WTC11 (cell line): Measurements from ENCODE around the gene LIMCH1. TPM values are rescaled to one million over a fixed set of nuclear protein-coding genes. Genes with fewer than 3 reads are reported as not detected.

ENCODE experiments used
- ATAC-seq: fragments of 200-7000 bp; cut with Tn5 transposase; 2 replicates; pipeline ENCODE4 v1.10.0; 2021; ENCODE audit warnings: mild to moderate bottlenecking, moderate library complexity
- CTCF ChIA-PET: fragments of 300-600 bp; sonication (Branson Sonifier 250); formaldehyde crosslinking; loops from one replicate; lab custom pipeline; 2021; ENCODE audit warnings: antibody characterized with exemption; lab: Charles Lee
- POLR2A ChIA-PET: fragments of 350-600 bp; sonication (Branson Sonifier 250); formaldehyde crosslinking; loops from one replicate; lab custom pipeline; 2021; ENCODE audit warnings: antibody characterized with exemption; lab: Charles Lee
- DNase-seq: peaks from one replicate; pipeline ENCODE4 v3.0.0; 2021; ENCODE audit warnings: low spot score
- H3K27ac Mint-ChIP-seq: 2 replicates; pipeline ENCODE4 v1.8.0; 2021; ENCODE audit warnings: mixed read lengths
- H3K27me3 Mint-ChIP-seq: 2 replicates; pipeline ENCODE4 v1.8.0; 2021; ENCODE audit warnings: low read depth, mild to moderate bottlenecking, moderate library complexity, mixed read lengths
- H3K36me3 Mint-ChIP-seq: 2 replicates; pipeline ENCODE4 v1.8.0; 2021; ENCODE audit warnings: mixed read lengths
- H3K4me1 Mint-ChIP-seq: 2 replicates; pipeline ENCODE4 v1.8.0; 2022; ENCODE audit warnings: mixed read lengths
- H3K4me3 Mint-ChIP-seq: 2 replicates; pipeline ENCODE4 v1.8.0; 2021; ENCODE audit warnings: mild to moderate bottlenecking, moderate library complexity, mixed read lengths
- H3K9me3 Mint-ChIP-seq: 2 replicates; pipeline ENCODE4 v1.8.0; 2021; ENCODE audit warnings: mixed read lengths
- ATF1 ChIP-seq: sonication (generic); formaldehyde crosslinking; IDR thresholded peaks from 2 replicates; pipeline ENCODE4 v1.8.1; 2023; ENCODE audit warnings: mild to moderate bottlenecking, moderate library complexity, missing genetic modification reagents
- CREM ChIP-seq: sonication (generic); formaldehyde crosslinking; IDR thresholded peaks from 2 replicates; pipeline ENCODE4 v1.8.1; 2022; ENCODE audit warnings: mild to moderate bottlenecking, missing genetic modification reagents, moderate library complexity
- EMX1 ChIP-seq: fragments of 250-450 bp; sonication (Bioruptor Pico); IDR thresholded peaks from 2 replicates; pipeline ENCODE4 v1.8.0; 2021; ENCODE audit warnings: mild to moderate bottlenecking
- ETV6 ChIP-seq: sonication (generic); formaldehyde crosslinking; IDR thresholded peaks from 2 replicates; pipeline ENCODE4 v1.8.1; 2022; ENCODE audit warnings: mild to moderate bottlenecking, missing genetic modification reagents
- NR2C2 ChIP-seq: sonication (generic); formaldehyde crosslinking; IDR thresholded peaks from 2 replicates; pipeline ENCODE4 v1.8.0; 2022; ENCODE audit warnings: mild to moderate bottlenecking, missing genetic modification reagents
- NR3C1 ChIP-seq: sonication (generic); formaldehyde crosslinking; conservative IDR thresholded peaks from 2 replicates; pipeline ENCODE4 v1.8.1; 2023; ENCODE audit warnings: low read depth, mild to moderate bottlenecking, missing genetic modification reagents
- OVOL2 ChIP-seq: fragments of 250-450 bp; sonication (Bioruptor Pico); IDR thresholded peaks from 2 replicates; pipeline ENCODE4 v1.9.0; 2021; ENCODE audit warnings: mild to moderate bottlenecking, borderline replicate concordance
- SMAD3 ChIP-seq: sonication (generic); formaldehyde crosslinking; IDR thresholded peaks from 2 replicates; pipeline ENCODE4 v1.8.0; 2022; ENCODE audit warnings: missing genetic modification reagents, mild to moderate bottlenecking, borderline replicate concordance
- TEAD1 ChIP-seq: sonication (generic); formaldehyde crosslinking; IDR thresholded peaks from 2 replicates; pipeline ENCODE4 v1.8.0; 2022; ENCODE audit warnings: mild to moderate bottlenecking, missing genetic modification reagents
- total RNA-seq: library from RNA; stranded (reverse); gene quantifications from 3 replicates; pipeline ENCODE4 v1.2.3, GENCODE V29; 2021
- TF ChIP-seq, protein P1 (sequence below): fragments of 250-450 bp; sonication (Bioruptor Pico); IDR thresholded peaks from 2 replicates; pipeline ENCODE4 v1.9.0; 2021; ENCODE audit warnings: mild to moderate bottlenecking, borderline replicate concordance
- TF ChIP-seq, protein P2 (sequence below): sonication (generic); formaldehyde crosslinking; IDR thresholded peaks from 2 replicates; pipeline ENCODE4 v1.8.1; 2023; ENCODE audit warnings: mild to moderate bottlenecking, missing genetic modification reagents
- TF ChIP-seq, protein P3 (sequence below): sonication (generic); formaldehyde crosslinking; conservative IDR thresholded peaks from 2 replicates; pipeline ENCODE4 v1.8.1; 2022; ENCODE audit warnings: mild to moderate bottlenecking, missing genetic modification reagents
- TF ChIP-seq, protein P4 (sequence below): fragments of 250-450 bp; sonication (Bioruptor Pico); IDR thresholded peaks from 2 replicates; pipeline ENCODE4 v1.9.0; 2021; ENCODE audit warnings: mild to moderate bottlenecking
- TF ChIP-seq, protein P5 (sequence below): sonication (generic); formaldehyde crosslinking; IDR thresholded peaks from 2 replicates; pipeline ENCODE4 v1.8.0; 2022; ENCODE audit warnings: mild to moderate bottlenecking, missing genetic modification reagents
- TF ChIP-seq, protein P6 (sequence below): sonication (generic); formaldehyde crosslinking; conservative IDR thresholded peaks from 2 replicates; pipeline ENCODE4 v1.8.1; 2023; ENCODE audit warnings: mild to moderate bottlenecking, low read depth, missing genetic modification reagents, moderate library complexity

LIMCH1 gene
- total RNA-seq, 1 experiment from 2014 or later, result 0.92 TPM

DNA sequence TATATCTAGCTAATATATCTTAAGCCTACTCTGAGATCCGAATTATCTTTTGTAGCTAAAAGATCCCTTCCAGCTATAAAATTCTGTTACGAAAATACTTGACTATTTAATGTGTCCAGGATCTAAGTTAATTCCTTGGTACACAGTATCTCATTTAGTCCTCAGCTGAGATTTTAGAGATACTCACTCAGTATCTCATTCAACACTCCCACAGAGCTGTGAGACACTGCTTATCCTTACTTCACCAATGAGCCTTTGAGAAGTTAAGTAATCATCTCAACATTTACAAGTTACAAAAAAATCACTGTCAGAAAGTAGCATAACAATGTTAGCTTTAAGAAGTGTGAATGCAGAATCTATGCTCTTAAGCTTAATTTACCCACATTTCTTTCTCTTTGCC is 76.6 kb downstream of the LIMCH1 start (continued):
- TF ChIP-seq, protein P1, sequence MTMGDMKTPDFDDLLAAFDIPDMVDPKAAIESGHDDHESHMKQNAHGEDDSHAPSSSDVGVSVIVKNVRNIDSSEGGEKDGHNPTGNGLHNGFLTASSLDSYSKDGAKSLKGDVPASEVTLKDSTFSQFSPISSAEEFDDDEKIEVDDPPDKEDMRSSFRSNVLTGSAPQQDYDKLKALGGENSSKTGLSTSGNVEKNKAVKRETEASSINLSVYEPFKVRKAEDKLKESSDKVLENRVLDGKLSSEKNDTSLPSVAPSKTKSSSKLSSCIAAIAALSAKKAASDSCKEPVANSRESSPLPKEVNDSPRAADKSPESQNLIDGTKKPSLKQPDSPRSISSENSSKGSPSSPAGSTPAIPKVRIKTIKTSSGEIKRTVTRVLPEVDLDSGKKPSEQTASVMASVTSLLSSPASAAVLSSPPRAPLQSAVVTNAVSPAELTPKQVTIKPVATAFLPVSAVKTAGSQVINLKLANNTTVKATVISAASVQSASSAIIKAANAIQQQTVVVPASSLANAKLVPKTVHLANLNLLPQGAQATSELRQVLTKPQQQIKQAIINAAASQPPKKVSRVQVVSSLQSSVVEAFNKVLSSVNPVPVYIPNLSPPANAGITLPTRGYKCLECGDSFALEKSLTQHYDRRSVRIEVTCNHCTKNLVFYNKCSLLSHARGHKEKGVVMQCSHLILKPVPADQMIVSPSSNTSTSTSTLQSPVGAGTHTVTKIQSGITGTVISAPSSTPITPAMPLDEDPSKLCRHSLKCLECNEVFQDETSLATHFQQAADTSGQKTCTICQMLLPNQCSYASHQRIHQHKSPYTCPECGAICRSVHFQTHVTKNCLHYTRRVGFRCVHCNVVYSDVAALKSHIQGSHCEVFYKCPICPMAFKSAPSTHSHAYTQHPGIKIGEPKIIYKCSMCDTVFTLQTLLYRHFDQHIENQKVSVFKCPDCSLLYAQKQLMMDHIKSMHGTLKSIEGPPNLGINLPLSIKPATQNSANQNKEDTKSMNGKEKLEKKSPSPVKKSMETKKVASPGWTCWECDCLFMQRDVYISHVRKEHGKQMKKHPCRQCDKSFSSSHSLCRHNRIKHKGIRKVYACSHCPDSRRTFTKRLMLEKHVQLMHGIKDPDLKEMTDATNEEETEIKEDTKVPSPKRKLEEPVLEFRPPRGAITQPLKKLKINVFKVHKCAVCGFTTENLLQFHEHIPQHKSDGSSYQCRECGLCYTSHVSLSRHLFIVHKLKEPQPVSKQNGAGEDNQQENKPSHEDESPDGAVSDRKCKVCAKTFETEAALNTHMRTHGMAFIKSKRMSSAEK (CRISPR knock-in tag), result no peak

DNA sequence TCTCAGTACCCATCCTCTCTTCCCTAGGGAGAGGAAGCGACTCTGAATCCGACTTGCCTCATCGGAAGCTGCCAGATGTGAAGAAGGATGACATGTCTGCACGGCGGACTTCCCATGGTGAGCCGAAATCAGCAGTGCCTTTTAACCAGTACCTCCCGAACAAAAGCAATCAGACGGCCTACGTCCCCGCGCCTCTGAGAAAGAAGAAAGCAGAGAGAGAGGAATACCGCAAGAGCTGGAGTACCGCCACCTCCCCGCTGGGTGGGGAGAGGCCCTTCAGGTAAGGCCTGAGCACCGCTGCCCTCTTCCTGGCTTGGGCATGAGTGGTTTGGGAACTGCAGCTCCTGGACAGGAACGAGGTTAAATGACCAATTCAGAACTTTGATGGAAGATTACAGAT is 81.2 kb downstream of the LIMCH1 start:
- ATAC-seq, result peak; percentile 92
- Mint-ChIP-seq H3K4me3 (peak overlapping the region; percentile 20), H3K36me3 (no peaks in the 10 kb centered on the region), H3K4me1 (peaks cover 39% of the 10 kb centered on the region), H3K9me3 (no peaks in the 10 kb centered on the region)
- TF ChIP-seq, protein P2, sequence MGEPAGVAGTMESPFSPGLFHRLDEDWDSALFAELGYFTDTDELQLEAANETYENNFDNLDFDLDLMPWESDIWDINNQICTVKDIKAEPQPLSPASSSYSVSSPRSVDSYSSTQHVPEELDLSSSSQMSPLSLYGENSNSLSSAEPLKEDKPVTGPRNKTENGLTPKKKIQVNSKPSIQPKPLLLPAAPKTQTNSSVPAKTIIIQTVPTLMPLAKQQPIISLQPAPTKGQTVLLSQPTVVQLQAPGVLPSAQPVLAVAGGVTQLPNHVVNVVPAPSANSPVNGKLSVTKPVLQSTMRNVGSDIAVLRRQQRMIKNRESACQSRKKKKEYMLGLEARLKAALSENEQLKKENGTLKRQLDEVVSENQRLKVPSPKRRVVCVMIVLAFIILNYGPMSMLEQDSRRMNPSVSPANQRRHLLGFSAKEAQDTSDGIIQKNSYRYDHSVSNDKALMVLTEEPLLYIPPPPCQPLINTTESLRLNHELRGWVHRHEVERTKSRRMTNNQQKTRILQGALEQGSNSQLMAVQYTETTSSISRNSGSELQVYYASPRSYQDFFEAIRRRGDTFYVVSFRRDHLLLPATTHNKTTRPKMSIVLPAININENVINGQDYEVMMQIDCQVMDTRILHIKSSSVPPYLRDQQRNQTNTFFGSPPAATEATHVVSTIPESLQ (CRISPR knock-in tag), result no peak
- TF ChIP-seq OVOL2 (CRISPR knock-in tag), result no peak
- TF ChIP-seq, all 79 proteins: peak for 0
- H3K27ac Mint-ChIP-seq, result peak overlapping the region; percentile 73; the same call in 1 of the 2 replicates
- peak; percentile 59 for DNase-seq
- peaks cover 32% of the 10 kb centered on the region for H3K27me3 Mint-ChIP-seq
- CTCF ChIA-PET, result interaction anchor here (0.9 to 1.1 kb wide), 5 partner anchors 24 to 338 kb away, joined by 3 to 4 read pairs (median 3); no protein-coding TSS in a partner anchor
- POLR2A ChIA-PET, result interaction anchor here (1.0 kb wide), 1 partner anchor 16 kb away, joined by 3 read pairs; no protein-coding TSS in a partner anchor

DNA sequence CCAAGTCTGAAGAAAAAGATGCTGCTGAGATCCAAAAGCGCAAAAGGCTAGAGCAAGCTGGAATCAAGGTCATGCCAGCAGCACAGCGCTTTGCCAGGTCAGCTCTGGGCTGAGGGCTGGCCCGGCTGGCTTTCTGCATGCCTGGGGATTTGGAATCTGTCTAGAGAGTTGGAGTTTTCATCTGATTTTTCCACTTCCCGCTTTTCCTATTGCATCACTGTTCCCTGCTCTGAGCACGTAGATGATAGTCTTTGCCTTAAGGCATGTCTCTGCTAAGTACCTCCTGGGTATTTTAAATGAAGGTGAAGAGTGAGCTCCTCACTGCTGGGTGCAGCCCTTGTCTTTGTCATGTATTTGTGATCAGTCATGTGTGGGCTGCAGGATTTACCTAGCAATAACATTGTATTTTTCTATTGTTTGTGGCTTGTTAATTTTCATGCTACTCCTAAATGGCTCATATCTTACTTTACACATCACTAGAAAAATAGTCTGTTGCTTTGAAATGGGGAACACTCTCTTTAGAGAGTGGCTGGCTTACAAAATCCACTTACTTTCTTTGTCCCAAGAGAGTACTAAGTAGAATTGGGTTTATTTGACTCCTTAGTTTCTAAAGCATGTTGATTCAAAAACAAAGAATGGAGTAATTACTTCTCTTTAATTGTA is 82.8 kb downstream of the LIMCH1 start:
- 0 out of 2 replicates have a peak overlapping the region, but pooled peaks have one; percentile 24 for H3K4me3 Mint-ChIP-seq
- H3K9me3 Mint-ChIP-seq, result no peaks in the 10 kb centered on the region
- TF ChIP-seq, protein P3, sequence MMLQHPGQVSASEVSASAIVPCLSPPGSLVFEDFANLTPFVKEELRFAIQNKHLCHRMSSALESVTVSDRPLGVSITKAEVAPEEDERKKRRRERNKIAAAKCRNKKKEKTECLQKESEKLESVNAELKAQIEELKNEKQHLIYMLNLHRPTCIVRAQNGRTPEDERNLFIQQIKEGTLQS (CRISPR knock-in tag), result no peak
- TF ChIP-seq ETV6 (CRISPR knock-in tag), result 0 out of 2 replicates have a peak, but pooled peaks have one; percentile 20
- no peaks in the 10 kb centered on the region for H3K36me3 Mint-ChIP-seq
- ATAC-seq, result peak; percentile 74
- no peak for DNase-seq
- no peak overlapping the region; the same call in 1 of the 2 replicates for H3K27ac Mint-ChIP-seq
- peaks cover 48% of the 10 kb centered on the region for H3K4me1 Mint-ChIP-seq
- CTCF ChIA-PET, result interaction anchor here (0.7 to 1.9 kb wide), 4 partner anchors 23 to 281 kb away, joined by 3 to 8 read pairs (median 6); no protein-coding TSS in a partner anchor
- POLR2A ChIA-PET, result interaction anchor here (0.6 to 0.7 kb wide), 2 partner anchors 143 to 314 kb away, joined by 3 read pairs; no protein-coding TSS in a partner anchor
- peaks cover 21% of the 10 kb centered on the region for H3K27me3 Mint-ChIP-seq

DNA sequence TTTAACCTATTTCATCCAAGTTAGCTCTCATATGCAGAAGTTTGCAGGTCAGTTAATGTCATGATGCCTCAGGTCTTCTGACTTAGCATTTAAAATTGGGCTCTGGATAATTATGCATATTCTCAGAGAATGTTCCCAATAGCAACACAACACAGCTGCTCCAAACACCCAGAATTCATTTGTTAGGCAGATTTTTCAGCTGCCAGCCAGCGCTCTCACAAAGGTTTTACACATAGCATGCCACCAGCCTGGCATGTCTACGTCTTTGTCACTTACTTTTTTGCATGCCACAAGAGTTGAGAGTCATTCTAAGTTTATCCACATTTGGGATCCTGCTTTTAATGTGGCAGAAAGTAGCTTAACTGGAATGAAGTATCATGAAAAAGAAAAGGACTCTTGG is 84.8 kb downstream of the LIMCH1 start:
- Mint-ChIP-seq H3K27ac (no peak overlapping the region), H3K9me3 (no peaks in the 10 kb centered on the region), H3K4me1 (peaks cover 50% of the 10 kb centered on the region), H3K4me3 (no peak overlapping the region), H3K27me3 (peaks cover 17% of the 10 kb centered on the region), H3K36me3 (no peaks in the 10 kb centered on the region)
- ChIA-PET CTCF (interaction anchor here (1.4 kb wide), 1 partner anchor 39 kb away, joined by 3 read pairs; no protein-coding TSS in a partner anchor), POLR2A (no interaction called here)
- TF ChIP-seq, protein P4, sequence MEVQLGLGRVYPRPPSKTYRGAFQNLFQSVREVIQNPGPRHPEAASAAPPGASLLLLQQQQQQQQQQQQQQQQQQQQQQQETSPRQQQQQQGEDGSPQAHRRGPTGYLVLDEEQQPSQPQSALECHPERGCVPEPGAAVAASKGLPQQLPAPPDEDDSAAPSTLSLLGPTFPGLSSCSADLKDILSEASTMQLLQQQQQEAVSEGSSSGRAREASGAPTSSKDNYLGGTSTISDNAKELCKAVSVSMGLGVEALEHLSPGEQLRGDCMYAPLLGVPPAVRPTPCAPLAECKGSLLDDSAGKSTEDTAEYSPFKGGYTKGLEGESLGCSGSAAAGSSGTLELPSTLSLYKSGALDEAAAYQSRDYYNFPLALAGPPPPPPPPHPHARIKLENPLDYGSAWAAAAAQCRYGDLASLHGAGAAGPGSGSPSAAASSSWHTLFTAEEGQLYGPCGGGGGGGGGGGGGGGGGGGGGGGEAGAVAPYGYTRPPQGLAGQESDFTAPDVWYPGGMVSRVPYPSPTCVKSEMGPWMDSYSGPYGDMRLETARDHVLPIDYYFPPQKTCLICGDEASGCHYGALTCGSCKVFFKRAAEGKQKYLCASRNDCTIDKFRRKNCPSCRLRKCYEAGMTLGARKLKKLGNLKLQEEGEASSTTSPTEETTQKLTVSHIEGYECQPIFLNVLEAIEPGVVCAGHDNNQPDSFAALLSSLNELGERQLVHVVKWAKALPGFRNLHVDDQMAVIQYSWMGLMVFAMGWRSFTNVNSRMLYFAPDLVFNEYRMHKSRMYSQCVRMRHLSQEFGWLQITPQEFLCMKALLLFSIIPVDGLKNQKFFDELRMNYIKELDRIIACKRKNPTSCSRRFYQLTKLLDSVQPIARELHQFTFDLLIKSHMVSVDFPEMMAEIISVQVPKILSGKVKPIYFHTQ (CRISPR knock-in tag), result no peak
- TF ChIP-seq, protein P5, sequence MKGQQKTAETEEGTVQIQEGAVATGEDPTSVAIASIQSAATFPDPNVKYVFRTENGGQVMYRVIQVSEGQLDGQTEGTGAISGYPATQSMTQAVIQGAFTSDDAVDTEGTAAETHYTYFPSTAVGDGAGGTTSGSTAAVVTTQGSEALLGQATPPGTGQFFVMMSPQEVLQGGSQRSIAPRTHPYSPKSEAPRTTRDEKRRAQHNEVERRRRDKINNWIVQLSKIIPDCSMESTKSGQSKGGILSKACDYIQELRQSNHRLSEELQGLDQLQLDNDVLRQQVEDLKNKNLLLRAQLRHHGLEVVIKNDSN, result no peak
- TF ChIP-seq TEAD1 (CRISPR knock-in tag) (no peak), SMAD3 (no peak), EMX1 (CRISPR knock-in tag) (no peak), NR3C1 (CRISPR knock-in tag) (no peak), NR2C2 (CRISPR knock-in tag) (no peak), CREM (CRISPR knock-in tag) (no peak), ATF1 (no peak)
- TF ChIP-seq, protein P6, sequence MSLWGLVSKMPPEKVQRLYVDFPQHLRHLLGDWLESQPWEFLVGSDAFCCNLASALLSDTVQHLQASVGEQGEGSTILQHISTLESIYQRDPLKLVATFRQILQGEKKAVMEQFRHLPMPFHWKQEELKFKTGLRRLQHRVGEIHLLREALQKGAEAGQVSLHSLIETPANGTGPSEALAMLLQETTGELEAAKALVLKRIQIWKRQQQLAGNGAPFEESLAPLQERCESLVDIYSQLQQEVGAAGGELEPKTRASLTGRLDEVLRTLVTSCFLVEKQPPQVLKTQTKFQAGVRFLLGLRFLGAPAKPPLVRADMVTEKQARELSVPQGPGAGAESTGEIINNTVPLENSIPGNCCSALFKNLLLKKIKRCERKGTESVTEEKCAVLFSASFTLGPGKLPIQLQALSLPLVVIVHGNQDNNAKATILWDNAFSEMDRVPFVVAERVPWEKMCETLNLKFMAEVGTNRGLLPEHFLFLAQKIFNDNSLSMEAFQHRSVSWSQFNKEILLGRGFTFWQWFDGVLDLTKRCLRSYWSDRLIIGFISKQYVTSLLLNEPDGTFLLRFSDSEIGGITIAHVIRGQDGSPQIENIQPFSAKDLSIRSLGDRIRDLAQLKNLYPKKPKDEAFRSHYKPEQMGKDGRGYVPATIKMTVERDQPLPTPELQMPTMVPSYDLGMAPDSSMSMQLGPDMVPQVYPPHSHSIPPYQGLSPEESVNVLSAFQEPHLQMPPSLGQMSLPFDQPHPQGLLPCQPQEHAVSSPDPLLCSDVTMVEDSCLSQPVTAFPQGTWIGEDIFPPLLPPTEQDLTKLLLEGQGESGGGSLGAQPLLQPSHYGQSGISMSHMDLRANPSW (CRISPR knock-in tag), result no peak
- DNase-seq (no peak), ATAC-seq (no peak)
